GM19351 (cell line): ENCODE measurements around the gene PRR18.
A peak's percentile ranks its signal among the peaks of the same experiment; 100 is the strongest.

ENCODE experiments used
- ATAC-seq: cut with Tn5 transposase; IDR thresholded peaks from one replicate; pipeline ENCODE4 v1.9.1; 2021; ENCODE audit warnings: mild to moderate bottlenecking, moderate library complexity; ENCODE audit not compliant: unreplicated experiment

PRR18 gene

GRCh38 chr6:166278579-166279392 lies 29.4 kb downstream of the PRR18 start:
- no peak for ATAC-seq

GRCh38 chr6:166277892-166278578 lies 30.2 kb downstream of the PRR18 start:
- no peak for ATAC-seq

- ATAC-seq = no peak
Observed at GRCh38 chr6:166277018-166277417, 31.2 kb downstream of the PRR18 start.

- ATAC-seq = peak; percentile 82
Observed at GRCh38 chr6:166275714-166276166, 32.5 kb downstream of the PRR18 start.

GRCh38 chr6:166274739-166275370 lies 33.3 kb downstream of the PRR18 start:
- no peak for ATAC-seq

- no peak for ATAC-seq
Observed at GRCh38 chr6:166274163-166274562, 34.0 kb downstream of the PRR18 start.

GRCh38 chr6:166271376-166271765 lies 36.8 kb downstream of the PRR18 start:
- no peak for ATAC-seq

GRCh38 chr6:166270706-166271375 lies 37.4 kb downstream of the PRR18 start:
- no peak for ATAC-seq

GRCh38 chr6:166269301-166270039 lies 38.7 kb downstream of the PRR18 start:
- ATAC-seq = no peak

GRCh38 chr6:166268431-166268830 lies 39.8 kb downstream of the PRR18 start:
- no peak for ATAC-seq

GRCh38 chr6:166267526-166267925 lies 40.7 kb downstream of the PRR18 start:
- no peak for ATAC-seq

GRCh38 chr6:166266336-166266735 lies 41.9 kb downstream of the PRR18 start:
- ATAC-seq = no peak

- ATAC-seq = no peak
Observed at GRCh38 chr6:166262743-166263515, 45.3 kb downstream of the PRR18 start.

- ATAC-seq = no peak
Observed at GRCh38 chr6:166259296-166259977, 48.8 kb downstream of the PRR18 start.

GRCh38 chr6:166258854-166259276 lies 49.3 kb downstream of the PRR18 start:
- ATAC-seq = peak; percentile 65

- ATAC-seq = no peak
Observed at GRCh38 chr6:166257911-166258318, 50.3 kb downstream of the PRR18 start.
